B cell (primary cell): Measurements from ENCODE around the gene BEND7. TPM values are rescaled to one million over a fixed set of nuclear protein-coding genes. Genes with fewer than 3 reads are reported as not detected.
A peak's percentile ranks its signal among the peaks of the same experiment; 100 is the strongest.

Experiments used
- ATAC-seq: fragments of 200-7000 bp; cut with Tn5 transposase; one replicate; pipeline ENCODE4 v1.10.0; 2021; ENCODE audit warnings: low read depth, mild to moderate bottlenecking, moderate number of reproducible peaks, moderate library complexity
- CTCF ChIA-PET: fragments of 350-600 bp; sonication (Branson Sonifier 250); formaldehyde crosslinking; loops from one replicate; lab custom pipeline; 2021; ENCODE audit warnings: antibody characterized with exemption, inconsistent platforms; lab: Charles Lee
- POLR2A ChIA-PET: fragments of 350-600 bp; sonication (Branson Sonifier 250); formaldehyde crosslinking; loops from one replicate; lab custom pipeline; 2021; ENCODE audit warnings: antibody characterized with exemption; lab: Charles Lee
- DNase-seq: peaks from one replicate; pipeline ENCODE4 v3.0.0; 2013
- H2AFZ ChIP-seq: 2 replicates; pipeline ENCODE4 v1.6.1; 2012; ENCODE audit warnings: mild to moderate bottlenecking, low read depth, low read length; ENCODE audit not compliant: insufficient read depth, poor library complexity, severe bottlenecking
- H3K27ac ChIP-seq, 2 donors: 1 replicate in 1 of 2; 2 replicates in 1 of 2; pipeline ENCODE4 v1.5.1; 2012 to 2013; ENCODE audit warnings: low read length in 2 of 2, mild to moderate bottlenecking in 2 of 2, moderate library complexity in 1 of 2
- H3K27me3 ChIP-seq, 4 experiments: fragments of 200-600 bp in 1 of 4; sonication (generic) in 1 of 4; replicated peaks in 1 of 4; 1 replicate in 2 of 4; 2 replicates in 2 of 4; pipeline versions ENCODE4 v1.6.1 to v1.7.0; 2013 to 2016; ENCODE audit warnings: low read length in 3 of 4, mild to moderate bottlenecking in 2 of 4, mixed read lengths in 1 of 4, moderate library complexity in 1 of 4; ENCODE audit not compliant: insufficient read depth in 4 of 4, control insufficient read depth in 3 of 4; ENCODE audit errors: control extremely low read depth in 1 of 4
- H3K36me3 ChIP-seq, 2 experiments: replicated peaks in 1 of 2; 1 replicate in 1 of 2; 2 replicates in 1 of 2; pipeline versions ENCODE4 v1.6.1 to v1.7.1; 2013; ENCODE audit warnings: low read length in 1 of 2; ENCODE audit not compliant: insufficient read depth in 2 of 2, control insufficient read depth in 1 of 2; ENCODE audit errors: control extremely low read depth in 1 of 2, extremely low read depth in 1 of 2
- H3K4me1 ChIP-seq, 2 donors: fragments of 200-600 bp in 1 of 2; sonication (generic) in 1 of 2; 1 replicate in 1 of 2; 2 replicates in 1 of 2; pipeline versions ENCODE4 v1.5.1 to v1.6.1; 2013 to 2017; ENCODE audit warnings: low read length in 2 of 2; ENCODE audit not compliant: control insufficient read depth in 2 of 2, insufficient read depth in 2 of 2
- H3K4me2 ChIP-seq: replicated peaks from 2 replicates; pipeline ENCODE3; 2012; ENCODE audit warnings: mild to moderate bottlenecking, low read depth, low read length; ENCODE audit not compliant: poor library complexity, severe bottlenecking
- H3K4me3 ChIP-seq, 5 experiments: fragments of 200-600 bp in 1 of 5; sonication (generic) in 1 of 5; 1 replicate in 3 of 5; 2 replicates in 2 of 5; pipeline versions ENCODE4 v1.5.1 to v1.7.0; 2011 to 2016; ENCODE audit warnings: low read length in 4 of 5, mild to moderate bottlenecking in 4 of 5, low read depth in 2 of 5, control low read depth in 1 of 5, moderate library complexity in 1 of 5; ENCODE audit not compliant: insufficient read depth in 1 of 5; ENCODE audit errors: control extremely low read depth in 1 of 5, extremely low read depth in 1 of 5
- H3K79me2 ChIP-seq: fragments of 200-600 bp; sonication (generic); one replicate; pipeline ENCODE4 v1.6.0; 2016; ENCODE audit warnings: low read length; ENCODE audit not compliant: control insufficient read depth, insufficient read depth
- H3K9ac ChIP-seq: fragments of 200-600 bp; sonication (generic); 2 replicates; pipeline ENCODE4 v1.6.1; 2017; ENCODE audit warnings: mild to moderate bottlenecking, low read length, moderate library complexity
- H3K9me3 ChIP-seq, 3 donors: one replicate each; pipeline versions ENCODE4 v1.6.1 to v1.7.1; 2013; ENCODE audit warnings: low read length in 2 of 3; ENCODE audit not compliant: control insufficient read depth in 2 of 3, insufficient read depth in 1 of 3; ENCODE audit errors: control extremely low read depth in 1 of 3
- H4K20me1 ChIP-seq: 2 replicates; pipeline ENCODE4 v1.6.0; 2012; ENCODE audit warnings: mild to moderate bottlenecking, low read length; ENCODE audit not compliant: insufficient read depth, control insufficient read depth, poor library complexity, severe bottlenecking
- H3K27ac Mint-ChIP-seq: one replicate; pipeline ENCODE4 v1.8.0; 2021; ENCODE audit warnings: mixed read lengths
- H3K27me3 Mint-ChIP-seq: one replicate; pipeline ENCODE4 v1.8.0; 2021; ENCODE audit warnings: mixed read lengths
- H3K4me1 Mint-ChIP-seq: one replicate; pipeline ENCODE4 v1.8.0; 2021; ENCODE audit warnings: mixed read lengths
- H3K4me3 Mint-ChIP-seq: one replicate; pipeline ENCODE4 v1.8.0; 2021; ENCODE audit warnings: mixed read lengths
- H3K9me3 Mint-ChIP-seq: one replicate; pipeline ENCODE4 v1.8.0; 2022; ENCODE audit warnings: mixed read lengths; ENCODE audit not compliant: insufficient read depth
- EZH2 ChIP-seq: IDR thresholded peaks from 2 replicates; pipeline ENCODE4 v1.6.1; 2012; ENCODE audit warnings: borderline replicate concordance, low read depth, mild to moderate bottlenecking, moderate library complexity, low read length; ENCODE audit not compliant: insufficient read depth, poor library complexity, severe bottlenecking
- WGBS: methylation state at CpG from one replicate; pipeline ENCODE4 v1.1.5; 2013; ENCODE audit warnings: missing lambda C conversion rate; ENCODE audit not compliant: insufficient coverage; 5-methylcytosine and 5-hydroxymethylcytosine counted together
- intact Hi-C: fragments of 100-400 bp; cut with micrococcal nuclease; formaldehyde crosslinking; loops from one replicate; pipeline ENCODE4 v1.10.0; 2022
- polyA plus RNA-seq: library from polyadenylated mRNA; depleted of rRNA; stranded (reverse); fragments of >200 nt; gene quantifications from 2 replicates; pipeline ENCODE4 v1.2.3, GENCODE V29; 2012
- total RNA-seq, 2 donors: library from RNA; stranded (reverse); fragments of 120-200 nt in 1 of 2; gene quantifications; 1 replicate in 1 of 2; 2 replicates in 1 of 2; pipeline versions ENCODE4 v1.2.3 to v1.2.4, GENCODE V29; 2013 to 2022
- TF ChIP-seq, protein P1 (sequence below): fragments of 200-600 bp; IDR thresholded peaks from one replicate; pipeline ENCODE4 v1.8.0; 2022; ENCODE audit warnings: antibody characterized with exemption, mild to moderate bottlenecking

Gene BEND7
- total and polyA plus RNA-seq, 2 donors (not counting 1 experiment from before 2014, with no cell fraction given) = 0.10 TPM; not detected in 1

DNA sequence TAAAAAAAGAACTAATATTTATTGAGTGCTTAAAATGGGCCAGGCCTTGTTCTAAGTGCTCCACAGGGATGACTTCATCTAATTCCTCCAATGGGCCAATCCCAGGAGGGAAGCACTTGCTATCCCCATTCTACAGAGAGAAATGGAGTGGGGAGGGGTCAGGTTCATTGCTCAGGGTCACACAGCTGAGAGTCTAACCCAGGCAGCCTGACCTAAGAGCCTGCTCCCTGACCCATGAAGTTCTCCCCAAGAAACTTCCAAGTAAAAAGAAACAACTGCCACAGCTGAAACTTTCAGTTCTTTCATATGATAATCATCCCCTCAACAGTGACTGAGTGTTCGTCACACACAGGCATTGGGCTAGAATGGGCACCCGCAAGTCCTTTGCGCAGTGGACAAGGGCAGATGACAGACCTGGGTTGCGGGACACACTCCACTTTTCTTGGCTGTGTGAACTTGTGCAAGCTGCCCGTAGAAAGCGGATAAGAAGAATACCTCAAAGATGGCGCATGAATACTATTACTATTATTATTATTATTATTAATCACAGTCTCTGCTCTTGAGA is 39.7 kb downstream of the BEND7 start:
- POLR2A ChIA-PET = no interaction called here
- no peak overlapping the region for H3K9ac ChIP-seq
- no peak overlapping the region for H3K4me3 ChIP-seq
- no peak overlapping the region for H3K4me2 ChIP-seq
- Mint-ChIP-seq H3K4me3 (no peak overlapping the region), H3K4me1 (peaks cover 6% of the 10 kb centered on the region), H3K27me3 (peaks cover 7% of the 10 kb centered on the region), H3K9me3 (no peaks in the 10 kb centered on the region), H3K27ac (no peak overlapping the region)
- CTCF ChIA-PET = interaction anchor here (0.6 kb wide), 1 partner anchor 207 kb away, joined by 5 read pairs; no protein-coding TSS in a partner anchor
- H3K27ac ChIP-seq = no peak overlapping the region
- H3K27me3 ChIP-seq = no peaks in the 10 kb centered on the region
- DNase-seq (no peak), ATAC-seq (no peak)
- TF ChIP-seq, protein P1, sequence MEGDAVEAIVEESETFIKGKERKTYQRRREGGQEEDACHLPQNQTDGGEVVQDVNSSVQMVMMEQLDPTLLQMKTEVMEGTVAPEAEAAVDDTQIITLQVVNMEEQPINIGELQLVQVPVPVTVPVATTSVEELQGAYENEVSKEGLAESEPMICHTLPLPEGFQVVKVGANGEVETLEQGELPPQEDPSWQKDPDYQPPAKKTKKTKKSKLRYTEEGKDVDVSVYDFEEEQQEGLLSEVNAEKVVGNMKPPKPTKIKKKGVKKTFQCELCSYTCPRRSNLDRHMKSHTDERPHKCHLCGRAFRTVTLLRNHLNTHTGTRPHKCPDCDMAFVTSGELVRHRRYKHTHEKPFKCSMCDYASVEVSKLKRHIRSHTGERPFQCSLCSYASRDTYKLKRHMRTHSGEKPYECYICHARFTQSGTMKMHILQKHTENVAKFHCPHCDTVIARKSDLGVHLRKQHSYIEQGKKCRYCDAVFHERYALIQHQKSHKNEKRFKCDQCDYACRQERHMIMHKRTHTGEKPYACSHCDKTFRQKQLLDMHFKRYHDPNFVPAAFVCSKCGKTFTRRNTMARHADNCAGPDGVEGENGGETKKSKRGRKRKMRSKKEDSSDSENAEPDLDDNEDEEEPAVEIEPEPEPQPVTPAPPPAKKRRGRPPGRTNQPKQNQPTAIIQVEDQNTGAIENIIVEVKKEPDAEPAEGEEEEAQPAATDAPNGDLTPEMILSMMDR = no peak
- no peak for TF ChIP-seq EZH2
- H3K36me3 ChIP-seq = no peaks in the 10 kb centered on the region
- no peaks in the 10 kb centered on the region for H3K79me2 ChIP-seq
- no peaks in the 10 kb centered on the region for H4K20me1 ChIP-seq
- WGBS = 96% methylated on average over 4 of the region's 7 CpGs
- no peaks in the 10 kb centered on the region for H3K9me3 ChIP-seq
- intact Hi-C loops = no loop called here
- peaks cover 1 to 4% of the 10 kb centered on the region in 2 donors for H3K4me1 ChIP-seq
- H2AFZ ChIP-seq = no peak overlapping the region

DNA sequence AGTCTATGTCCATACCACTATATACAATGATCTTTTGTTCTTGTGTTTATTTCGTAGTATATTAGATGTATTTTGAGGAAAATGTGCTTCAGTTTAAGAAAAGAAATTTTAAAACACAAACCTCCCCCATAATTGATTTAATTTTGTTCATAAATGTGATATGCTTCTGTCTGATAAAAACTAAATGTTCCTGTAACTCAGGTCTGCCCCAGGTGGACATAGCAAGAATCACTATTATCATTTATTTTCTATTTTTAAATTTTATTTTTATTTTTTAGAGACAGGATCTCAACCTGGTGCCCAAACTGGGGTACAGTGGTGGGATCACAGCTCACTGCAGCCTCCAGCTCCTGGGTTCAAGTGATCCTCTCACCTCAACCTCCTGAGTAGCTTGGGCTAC is 43.2 kb downstream of the BEND7 start:
- intact Hi-C loops = no loop called here
- H3K9me3 ChIP-seq = no peaks in the 10 kb centered on the region
- H3K79me2 ChIP-seq = no peaks in the 10 kb centered on the region
- ATAC-seq (no peak), DNase-seq (no peak)
- Mint-ChIP-seq H3K9me3 (no peaks in the 10 kb centered on the region), H3K4me3 (no peak overlapping the region), H3K27me3 (peaks cover 4% of the 10 kb centered on the region), H3K27ac (no peak overlapping the region), H3K4me1 (peaks cover 26% of the 10 kb centered on the region)
- H3K9ac ChIP-seq = no peak overlapping the region
- no peaks in the 10 kb centered on the region for H3K36me3 ChIP-seq
- no CpG with 5 or more reads among the region's 1 CpG for WGBS
- H2AFZ ChIP-seq = no peak overlapping the region
- peaks cover 14 to 22% of the 10 kb centered on the region in 2 donors for H3K4me1 ChIP-seq
- no peak overlapping the region for H3K4me2 ChIP-seq
- ChIA-PET CTCF (no interaction called here), POLR2A (no interaction called here)
- no peak overlapping the region for H3K27ac ChIP-seq
- no peaks in the 10 kb centered on the region for H4K20me1 ChIP-seq
- H3K27me3 ChIP-seq = no peaks in the 10 kb centered on the region
- no peak overlapping the region for H3K4me3 ChIP-seq
- no peak for TF ChIP-seq EZH2
- TF ChIP-seq, protein P1 = peak; percentile 44
